HG02840 (cell line): ENCODE data around the gene RNF8.
"Not testable (repeated sequence)": the region's sequence is repeated elsewhere in the genome, so short reads cannot be mapped to it uniquely, and the experiment has no call there.

Source experiments
- ATAC-seq: cut with Tn5 transposase; IDR thresholded peaks from one replicate; pipeline ENCODE4 v1.9.1; 2021; ENCODE audit warnings: mild to moderate bottlenecking, moderate library complexity, moderate number of reproducible peaks; ENCODE audit not compliant: unreplicated experiment, low FRiP score

Gene RNF8

GRCh38 chr6:37435816-37436215 lies 82.0 kb downstream of the RNF8 start:
- no peak for ATAC-seq

- ATAC-seq = no peak
These were observed 85.1 kb downstream of the RNF8 start for GRCh38 chr6:37438930-37439329.

- ATAC-seq = no peak
These were observed 87.9 kb downstream of the RNF8 start for GRCh38 chr6:37441651-37442050.

GRCh38 chr6:37442416-37443215 lies 88.8 kb downstream of the RNF8 start:
- ATAC-seq = no peak

- not testable (repeated sequence) for ATAC-seq
These were observed 89.4 kb downstream of the RNF8 start for GRCh38 chr6:37443216-37443542.
